ENCODE measurements around the gene SLC25A25. TPM values are rescaled to one million over a fixed set of nuclear protein-coding genes. Genes with fewer than 3 reads are reported as not detected.

SLC25A25 gene
- total RNA-seq, 1 experiment from 2014 or later: 10.7 TPM

- ATAC-seq (no peak), DNase-seq (ENCODE audit: low read depth, low spot score) (no peak)
- BruUV-seq (replicated peaks): no TSS peak
- H3K4me3 ChIP-seq (ENCODE audit: low read depth in 2 of 2, low read length in 2 of 2): no peak overlapping the region
- TF ChIP-seq TCF7L2 (IDR thresholded peaks at IDR 0.05; ENCODE audit: low read depth, low read length): no peak
- no peak for TF ChIP-seq SIN3A (IDR thresholded peaks at IDR 0.05; ENCODE audit: borderline replicate concordance, insufficient read depth, low read depth, low read length)
- no peak for TF ChIP-seq CTCF (IDR thresholded peaks at IDR 0.05)
- TF ChIP-seq REST (IDR thresholded peaks at IDR 0.05; ENCODE audit: insufficient read depth in 1 of 2, low read depth in 2 of 2, low read length in 1 of 2): no peak
- no peak for TF ChIP-seq POLR2AphosphoS5 (IDR thresholded peaks at IDR 0.05; ENCODE audit: low read depth, low read length)
- H3K27ac ChIP-seq (ENCODE audit: low read length): no peak overlapping the region
- no peaks in the 10 kb centered on the region; the same call in 1 of the 2 replicates for H3K4me1 ChIP-seq (ENCODE audit: control insufficient read depth, insufficient read depth, low read length)
- no peaks in the 10 kb centered on the region for H3K27me3 ChIP-seq (ENCODE audit: control insufficient read depth, insufficient read depth, low read length)
- ChIA-PET CTCF (interaction anchor here (0.5 kb wide), 1 partner anchor 232 kb away, joined by 3 read pairs; no protein-coding TSS in a partner anchor), POLR2A (interaction anchor here (0.6 kb wide), 1 partner anchor 15 kb away, joined by 3 read pairs; no protein-coding TSS in a partner anchor)
- H3K36me3 ChIP-seq (ENCODE audit: control insufficient read depth, insufficient read depth, low read length): no peaks in the 10 kb centered on the region
- intact Hi-C loops (cut with micrococcal nuclease; ENCODE audit: unreplicated experiment) (no loop called here), in situ Hi-C loops (cut with HindIII; ENCODE audit: low pct_unique_long_range_greater_than_20kb, low sequenced_read_pairs) (no loop called here)
- no peaks in the 10 kb centered on the region for H3K9me3 ChIP-seq (ENCODE audit: control insufficient read depth, insufficient read depth, low read depth, low read length)
These were observed 46.5 kb downstream of the SLC25A25 start for GRCh38 chr9:128114326-128115186.

- CTCF ChIA-PET: interaction anchor here (0.5 kb wide), 2 partner anchors 45 to 233 kb away, joined by 3 to 4 read pairs; no protein-coding TSS in a partner anchor
- in situ Hi-C loops (cut with HindIII; ENCODE audit: low pct_unique_long_range_greater_than_20kb, low sequenced_read_pairs): no loop called here
- H3K4me3 ChIP-seq (ENCODE audit: low read depth in 2 of 2, low read length in 2 of 2): no peak overlapping the region
- no peaks in the 10 kb centered on the region for H3K36me3 ChIP-seq (ENCODE audit: control insufficient read depth, insufficient read depth, low read length)
- no peak for DNase-seq (ENCODE audit: low read depth, low spot score)
- H3K4me1 ChIP-seq (ENCODE audit: control insufficient read depth, insufficient read depth, low read length): no peaks in the 10 kb centered on the region; the same call in 1 of the 2 replicates
- BruUV-seq (replicated peaks): no TSS peak
- TF ChIP-seq REST (IDR thresholded peaks at IDR 0.05; ENCODE audit: insufficient read depth in 1 of 2, low read depth in 2 of 2, low read length in 1 of 2) (no peak), SIN3A (IDR thresholded peaks at IDR 0.05; ENCODE audit: borderline replicate concordance, insufficient read depth, low read depth, low read length) (no peak), CTCF (IDR thresholded peaks at IDR 0.05) (no peak)
- intact Hi-C loops (cut with micrococcal nuclease; ENCODE audit: unreplicated experiment): no loop called here
- POLR2A ChIA-PET: interaction anchor here (0.6 kb wide), 1 partner anchor 16 kb away, joined by 3 read pairs; no protein-coding TSS in a partner anchor
- ATAC-seq: no peak
- no peaks in the 10 kb centered on the region for H3K9me3 ChIP-seq (ENCODE audit: control insufficient read depth, insufficient read depth, low read depth, low read length)
- H3K27ac ChIP-seq (ENCODE audit: low read length): no peak overlapping the region
- H3K27me3 ChIP-seq (ENCODE audit: control insufficient read depth, insufficient read depth, low read length): no peaks in the 10 kb centered on the region
These were observed 47.4 kb downstream of the SLC25A25 start for GRCh38 chr9:128115187-128116103.
